CD8-positive, alpha-beta memory T cell (primary cell): Measurements from ENCODE around the gene PPIL3. TPM values are rescaled to one million over a fixed set of nuclear protein-coding genes. Genes with fewer than 3 reads are reported as not detected.
"Not testable (repeated sequence)": the region's sequence is repeated elsewhere in the genome, so short reads cannot be mapped to it uniquely, and the experiment has no call there.

Source experiments
- CTCF ChIA-PET: fragments of 350-600 bp; sonication (Branson Sonifier 250); formaldehyde crosslinking; loops from one replicate; lab custom pipeline; 2021; ENCODE audit warnings: antibody characterized with exemption; lab: Charles Lee
- POLR2A ChIA-PET: fragments of 350-600 bp; sonication (Branson Sonifier 250); formaldehyde crosslinking; loops from one replicate; lab custom pipeline; 2021; ENCODE audit warnings: antibody characterized with exemption; lab: Charles Lee
- DNase-seq, 5 donors: peaks; one replicate each; pipeline versions ENCODE4 v3.0.0 to v3.0.0-alpha.2; 2020 to 2022; ENCODE audit warnings: mixed read lengths in 1 of 5
- H3K27ac ChIP-seq: one replicate; pipeline ENCODE4 v1.7.0; 2013; ENCODE audit warnings: low read depth, mild to moderate bottlenecking, low read length, moderate library complexity
- H3K27me3 ChIP-seq: 2 replicates; pipeline ENCODE4 v1.7.0; 2013; ENCODE audit warnings: low read length, mild to moderate bottlenecking; ENCODE audit not compliant: insufficient read depth, poor library complexity, severe bottlenecking
- H3K36me3 ChIP-seq: 2 replicates; pipeline ENCODE4 v1.7.0; 2013; ENCODE audit warnings: mild to moderate bottlenecking, low read length, moderate library complexity; ENCODE audit not compliant: insufficient read depth
- H3K4me1 ChIP-seq: 2 replicates; pipeline ENCODE4 v1.7.0; 2013; ENCODE audit warnings: mild to moderate bottlenecking, low read length, moderate library complexity; ENCODE audit not compliant: insufficient read depth
- H3K4me3 ChIP-seq: 2 replicates; pipeline ENCODE4 v1.7.0; 2013; ENCODE audit warnings: mild to moderate bottlenecking, low read length
- H3K9me3 ChIP-seq: 2 replicates; pipeline ENCODE4 v1.7.0; 2013; ENCODE audit warnings: mild to moderate bottlenecking, low read length
- H3K27ac Mint-ChIP-seq, 8 donors: one replicate each; pipeline ENCODE4 v1.8.0; 2020 to 2021; ENCODE audit warnings: mixed read lengths in 8 of 8, mild to moderate bottlenecking in 6 of 8, inconsistent platforms in 3 of 8, moderate library complexity in 3 of 8
- H3K27me3 Mint-ChIP-seq, 2 donors: one replicate each; pipeline ENCODE4 v1.8.0; 2020 to 2021; ENCODE audit warnings: mixed read lengths in 2 of 2, mild to moderate bottlenecking in 1 of 2, moderate library complexity in 1 of 2
- H3K36me3 Mint-ChIP-seq, 3 donors: one replicate each; pipeline ENCODE4 v1.8.0; 2020 to 2021; ENCODE audit warnings: mixed read lengths in 3 of 3, inconsistent platforms in 1 of 3, mild to moderate bottlenecking in 1 of 3
- H3K4me1 Mint-ChIP-seq, 3 donors: one replicate each; pipeline ENCODE4 v1.8.0; 2020 to 2021; ENCODE audit warnings: mixed read lengths in 3 of 3, inconsistent platforms in 1 of 3, mild to moderate bottlenecking in 1 of 3
- H3K4me3 Mint-ChIP-seq, 7 donors: one replicate each; pipeline ENCODE4 v1.8.0; 2020 to 2021; ENCODE audit warnings: mixed read lengths in 7 of 7, mild to moderate bottlenecking in 6 of 7, moderate library complexity in 4 of 7, inconsistent platforms in 2 of 7
- H3K9me3 Mint-ChIP-seq, 5 donors: one replicate each; pipeline ENCODE4 v1.8.0; 2020 to 2022; ENCODE audit warnings: mixed read lengths in 5 of 5, mild to moderate bottlenecking in 3 of 5, moderate library complexity in 2 of 5, inconsistent platforms in 1 of 5
- polyA plus RNA-seq: library from polyadenylated mRNA; unstranded; fragments of 300-500 nt; fragmentation: Illumina TruSeq; gene quantifications from one replicate; pipeline ENCODE4 v1.2.3, GENCODE V29; 2021
- total RNA-seq, 2 experiments: library from RNA; stranded (reverse); gene quantifications; one replicate each; pipeline ENCODE4 v1.2.3, GENCODE V29; 2021

The PPIL3 gene
- total and polyA plus RNA-seq, 3 experiments from 2014 or later = 24.9 to 31.0 (median 25.2) TPM

- peaks cover 3 to 14% (median 9%) of the 10 kb centered on the region in 3 donors for H3K4me1 Mint-ChIP-seq
- H3K9me3 ChIP-seq = no peaks in the 10 kb centered on the region
- H3K36me3 Mint-ChIP-seq = peaks cover 4 to 60% (median 14%) of the 10 kb centered on the region in 3 donors
- H3K27ac Mint-ChIP-seq = peak overlapping the region in 4 of 8 donors; percentile 18 to 76 (median 45)
- no peak overlapping the region for H3K27ac ChIP-seq
- POLR2A ChIA-PET = interaction anchor here (0.5 to 0.9 kb wide), 3 partner anchors 65 to 212 kb away, joined by 3 to 4 read pairs (median 4); no protein-coding TSS in a partner anchor
- no peaks in the 10 kb centered on the region for H3K27me3 Mint-ChIP-seq
- no peaks in the 10 kb centered on the region for H3K4me1 ChIP-seq
- H3K9me3 Mint-ChIP-seq = no peaks in the 10 kb centered on the region
- no peak overlapping the region for H3K4me3 ChIP-seq
- H3K36me3 ChIP-seq = peaks cover 11% of the 10 kb centered on the region
- CTCF ChIA-PET = interaction anchor here (0.8 to 4.0 kb wide), 11 partner anchors 16 to 327 kb away, joined by 3 to 19 read pairs (median 5); partner anchors contain the start of genes CASP10, HYCC2, NIF3L1 and ORC2
- no peak overlapping the region for H3K4me3 Mint-ChIP-seq
- DNase-seq = peak; percentile 6 to 54 (median 18)
- H3K27me3 ChIP-seq = no peaks in the 10 kb centered on the region
Measured at GRCh38 chr2:200905618-200906296, 16.9 kb upstream of the PPIL3 start.

GRCh38 chr2:200901459-200902072 is 12.7 kb upstream of the PPIL3 start:
- DNase-seq = peak; percentile 58 to 84 (median 71)
- H3K4me1 ChIP-seq = no peaks in the 10 kb centered on the region
- peaks cover 30% of the 10 kb centered on the region for H3K36me3 ChIP-seq
- CTCF ChIA-PET = interaction anchor here (0.6 to 1.8 kb wide), 19 partner anchors 9 to 331 kb away, joined by 3 to 11 read pairs (median 3); partner anchors contain the start of genes CASP10, CLK1 and NIF3L1
- H3K27me3 ChIP-seq = no peaks in the 10 kb centered on the region
- no peaks in the 10 kb centered on the region for H3K9me3 Mint-ChIP-seq
- peaks cover 6 to 68% (median 29%) of the 10 kb centered on the region in 3 donors for H3K36me3 Mint-ChIP-seq
- no peaks in the 10 kb centered on the region for H3K9me3 ChIP-seq
- peaks cover 3 to 14% (median 9%) of the 10 kb centered on the region in 3 donors for H3K4me1 Mint-ChIP-seq
- POLR2A ChIA-PET = interaction anchor here (0.6 to 1.2 kb wide), 5 partner anchors 12 to 514 kb away, joined by 3 to 5 read pairs (median 3); partner anchors contain the start of genes CASP8 and NIF3L1
- no peak overlapping the region for H3K4me3 ChIP-seq
- no peak overlapping the region for H3K27ac ChIP-seq
- H3K27me3 Mint-ChIP-seq = no peaks in the 10 kb centered on the region
- H3K4me3 Mint-ChIP-seq = no peak overlapping the region
- H3K27ac Mint-ChIP-seq = peak overlapping the region; percentile 1 to 92 (median 55)

DNA sequence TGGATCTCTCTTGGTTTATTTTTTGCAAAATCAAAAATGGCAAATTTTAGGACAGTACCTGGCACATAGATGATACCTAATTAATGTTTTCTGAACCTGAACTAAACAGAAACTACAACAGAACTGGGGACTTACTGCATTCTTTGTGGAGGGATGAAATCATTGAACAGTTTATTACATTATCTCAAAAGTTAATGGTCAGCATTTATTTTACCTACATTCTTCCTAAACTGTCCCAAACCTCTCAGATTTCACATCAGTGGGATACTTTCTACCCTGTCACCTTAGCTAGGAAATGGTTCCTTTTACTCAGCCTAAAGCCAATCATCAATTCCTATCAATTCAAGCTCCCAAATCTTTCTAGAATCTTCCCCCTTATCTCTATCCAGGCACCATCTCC is 10.6 kb upstream of the PPIL3 start:
- H3K9me3 Mint-ChIP-seq = no peaks in the 10 kb centered on the region
- CTCF ChIA-PET = interaction anchor here (1.6 kb wide), 1 partner anchor 10 kb away, joined by 5 read pairs; the partner anchor contains the start of genes NIF3L1 and PPIL3
- H3K36me3 Mint-ChIP-seq = peaks cover 3 to 79% (median 28%) of the 10 kb centered on the region in 3 donors
- H3K4me1 ChIP-seq = no peaks in the 10 kb centered on the region
- no peak overlapping the region for H3K27ac ChIP-seq
- no peak for DNase-seq
- H3K36me3 ChIP-seq = peaks cover 45% of the 10 kb centered on the region
- H3K4me3 ChIP-seq = no peak overlapping the region
- H3K4me3 Mint-ChIP-seq = no peak overlapping the region
- no peaks in the 10 kb centered on the region for H3K9me3 ChIP-seq
- no peaks in the 10 kb centered on the region for H3K27me3 Mint-ChIP-seq
- peak overlapping the region in 4 of 8 donors; percentile 15 to 54 (median 29) for H3K27ac Mint-ChIP-seq
- POLR2A ChIA-PET = no interaction called here
- no peaks in the 10 kb centered on the region for H3K27me3 ChIP-seq
- peaks cover 3 to 10% (median 6%) of the 10 kb centered on the region in 3 donors for H3K4me1 Mint-ChIP-seq

GRCh38 chr2:200881715-200882249 is 7.1 kb downstream of the PPIL3 start:
- H3K27me3 ChIP-seq, CTCF ChIA-PET, H3K9me3 Mint-ChIP-seq, H3K9me3 ChIP-seq, H3K4me3 ChIP-seq, H3K4me3 Mint-ChIP-seq, H3K27ac ChIP-seq, DNase-seq, H3K4me1 ChIP-seq, POLR2A ChIA-PET, H3K27me3 Mint-ChIP-seq: not testable (repeated sequence)
- Mint-ChIP-seq H3K27ac (peak overlapping the region in 4 of 8 donors; percentile 3 to 74 (median 30)), H3K4me1 (peaks cover 8 to 15% (median 13%) of the 10 kb centered on the region in 3 donors), H3K36me3 (peaks cover 4 to 71% (median 24%) of the 10 kb centered on the region in 3 donors)
- H3K36me3 ChIP-seq = peaks cover 34% of the 10 kb centered on the region

GRCh38 chr2:200878289-200878880 is 10.5 kb downstream of the PPIL3 start:
- no peaks in the 10 kb centered on the region for H3K4me1 ChIP-seq
- no peaks in the 10 kb centered on the region for H3K9me3 Mint-ChIP-seq
- peaks cover 0 to 3% (median 3%) of the 10 kb centered on the region in 3 donors for H3K4me1 Mint-ChIP-seq
- H3K27me3 ChIP-seq = no peaks in the 10 kb centered on the region
- H3K36me3 ChIP-seq = peaks cover 31% of the 10 kb centered on the region
- H3K27me3 Mint-ChIP-seq = no peaks in the 10 kb centered on the region
- POLR2A ChIA-PET = interaction anchor here (0.5 kb wide), 1 partner anchor 17 kb away, joined by 3 read pairs; no protein-coding TSS in a partner anchor
- H3K27ac Mint-ChIP-seq = peak overlapping the region in 3 of 8 donors; percentile 7 to 56 (median 42)
- no peak overlapping the region for H3K27ac ChIP-seq
- no peak for DNase-seq
- no peak overlapping the region for H3K4me3 ChIP-seq
- CTCF ChIA-PET = interaction anchor here (1.2 kb wide), 1 partner anchor 280 kb away, joined by 3 read pairs; no protein-coding TSS in a partner anchor
- no peaks in the 10 kb centered on the region for H3K9me3 ChIP-seq
- H3K36me3 Mint-ChIP-seq = peaks cover 0 to 81% (median 24%) of the 10 kb centered on the region in 3 donors
- H3K4me3 Mint-ChIP-seq = no peak overlapping the region

- Histone ChIP-seq H3K4me3 (no peak overlapping the region), H3K27me3 (no peaks in the 10 kb centered on the region), H3K36me3 (peaks cover 31% of the 10 kb centered on the region), H3K4me1 (no peaks in the 10 kb centered on the region), H3K9me3 (no peaks in the 10 kb centered on the region), H3K27ac (no peak overlapping the region)
- ChIA-PET CTCF (interaction anchor here (1.2 kb wide), 1 partner anchor 280 kb away, joined by 3 read pairs; no protein-coding TSS in a partner anchor), POLR2A (interaction anchor here (0.5 to 0.6 kb wide), 2 partner anchors 16 to 240 kb away, joined by 3 read pairs; no protein-coding TSS in a partner anchor)
- H3K36me3 Mint-ChIP-seq = peaks cover 0 to 82% (median 21%) of the 10 kb centered on the region in 3 donors
- H3K4me1 Mint-ChIP-seq = peaks cover 0 to 3% (median 0%) of the 10 kb centered on the region in 3 donors
- no peak for DNase-seq
- H3K27ac Mint-ChIP-seq = no peak overlapping the region
- no peak overlapping the region for H3K4me3 Mint-ChIP-seq
- no peaks in the 10 kb centered on the region for H3K9me3 Mint-ChIP-seq
- H3K27me3 Mint-ChIP-seq = no peaks in the 10 kb centered on the region
Measured at GRCh38 chr2:200877443-200877842, 11.4 kb downstream of the PPIL3 start.

- peaks cover 7 to 11% (median 8%) of the 10 kb centered on the region in 3 donors for H3K4me1 Mint-ChIP-seq
- ChIA-PET CTCF (no interaction called here), POLR2A (interaction anchor here (1.0 kb wide), 1 partner anchor 9 kb away, joined by 8 read pairs; the partner anchor contains the start of gene CLK1)
- H3K4me3 ChIP-seq = no peak overlapping the region
- H3K27ac Mint-ChIP-seq = no peak overlapping the region
- no peaks in the 10 kb centered on the region for H3K27me3 ChIP-seq
- no peaks in the 10 kb centered on the region for H3K9me3 ChIP-seq
- peaks cover 12% of the 10 kb centered on the region for H3K36me3 ChIP-seq
- peaks cover 0 to 67% (median 12%) of the 10 kb centered on the region in 3 donors for H3K36me3 Mint-ChIP-seq
- H3K27me3 Mint-ChIP-seq = no peaks in the 10 kb centered on the region
- no peak overlapping the region for H3K4me3 Mint-ChIP-seq
- H3K4me1 ChIP-seq = peaks cover 5% of the 10 kb centered on the region
- H3K27ac ChIP-seq = no peak overlapping the region
- no peak for DNase-seq
- H3K9me3 Mint-ChIP-seq = no peaks in the 10 kb centered on the region
Measured at GRCh38 chr2:200873560-200873959, 15.3 kb downstream of the PPIL3 start.
